ENCODE data around the gene ITM2C. TPM values are rescaled to one million over a fixed set of nuclear protein-coding genes. Genes with fewer than 3 reads are reported as not detected.
A peak's percentile ranks its signal among the peaks of the same experiment; 100 is the strongest.

The ITM2C gene
- total RNA-seq, 2 donors from 2014 or later, result 54.7 to 64.9 TPM

GRCh38 chr2:230901006-230901405, 36.3 kb downstream of the ITM2C start:
- peak; percentile 45 for DNase-seq (ENCODE audit: low spot score)
- intact Hi-C loops (cut with DNase I), result loop anchor here in 1 of 2 donors (10.0 kb wide), 1 partner anchor 84 kb away; no protein-coding TSS in a partner anchor

- intact Hi-C loops (cut with DNase I), result loop anchor here in 1 of 2 donors (10.0 kb wide), 1 partner anchor 82 kb away; no protein-coding TSS in a partner anchor
Observed at GRCh38 chr2:230902180-230902899, 37.6 kb downstream of the ITM2C start.

GRCh38 chr2:230903231-230904150, 38.7 kb downstream of the ITM2C start:
- DNase-seq (ENCODE audit: low spot score), result peak; percentile 67
- intact Hi-C loops (cut with DNase I), result loop anchor here in 1 of 2 donors (10.0 kb wide), 1 partner anchor 81 kb away; no protein-coding TSS in a partner anchor

More at GRCh38 chr2:230902180-230902899, 37.6 kb downstream of the ITM2C start:
- peak; percentile 84 for DNase-seq (ENCODE audit: low spot score)

GRCh38 chr2:230904856-230905447, 40.2 kb downstream of the ITM2C start:
- intact Hi-C loops (cut with DNase I), result loop anchor here (5.0 to 10.0 kb wide), 2 partner anchors 80 to 82 kb away; no protein-coding TSS in a partner anchor
- peak; percentile 44 for DNase-seq (ENCODE audit: low spot score)

GRCh38 chr2:230905448-230906421, 41.0 kb downstream of the ITM2C start:
- intact Hi-C loops (cut with DNase I), result loop anchor here (5.0 to 10.0 kb wide), 2 partner anchors 79 to 82 kb away; no protein-coding TSS in a partner anchor

GRCh38 chr2:230906471-230907230, 41.9 kb downstream of the ITM2C start:
- intact Hi-C loops (cut with DNase I), result loop anchor here (5.0 to 10.0 kb wide), 2 partner anchors 78 to 81 kb away; no protein-coding TSS in a partner anchor
- peak; percentile 66 for DNase-seq (ENCODE audit: low spot score)

More at GRCh38 chr2:230905448-230906421, 41.0 kb downstream of the ITM2C start:
- peak; percentile 74 for DNase-seq (ENCODE audit: low spot score)

GRCh38 chr2:230907361-230908091, 42.8 kb downstream of the ITM2C start:
- intact Hi-C loops (cut with DNase I), result loop anchor here (5.0 to 10.0 kb wide), 2 partner anchors 77 to 80 kb away; no protein-coding TSS in a partner anchor
- DNase-seq (ENCODE audit: low spot score), result peak; percentile 70

- intact Hi-C loops (cut with DNase I), result loop anchor here (5.0 to 10.0 kb wide), 2 partner anchors 77 to 79 kb away; no protein-coding TSS in a partner anchor
- DNase-seq (ENCODE audit: low spot score), result peak; percentile 49
Observed at GRCh38 chr2:230908092-230908594, 43.4 kb downstream of the ITM2C start.

GRCh38 chr2:230908595-230909191, 44.0 kb downstream of the ITM2C start:
- peak; percentile 61 for DNase-seq (ENCODE audit: low spot score)
- intact Hi-C loops (cut with DNase I), result loop anchor here (5.0 to 10.0 kb wide), 2 partner anchors 76 to 79 kb away; no protein-coding TSS in a partner anchor

GRCh38 chr2:230909841-230910545, 45.3 kb downstream of the ITM2C start:
- intact Hi-C loops (cut with DNase I), result loop anchor here (5.0 to 10.0 kb wide), 2 partner anchors 75 to 77 kb away; no protein-coding TSS in a partner anchor
- DNase-seq (ENCODE audit: low spot score), result peak; percentile 67

- peak; percentile 16 for DNase-seq (ENCODE audit: low spot score)
- intact Hi-C loops (cut with DNase I), result no loop called here
Observed at GRCh38 chr2:230910546-230911177, 45.9 kb downstream of the ITM2C start.

GRCh38 chr2:230912046-230912445, 47.3 kb downstream of the ITM2C start:
- DNase-seq (ENCODE audit: low spot score), result peak; percentile 20
- intact Hi-C loops (cut with DNase I), result no loop called here

- DNase-seq (ENCODE audit: low spot score), result no peak
- intact Hi-C loops (cut with DNase I), result no loop called here
Observed at GRCh38 chr2:230912724-230913123, 48.0 kb downstream of the ITM2C start.

- peak; percentile 81 for DNase-seq (ENCODE audit: low spot score)
- intact Hi-C loops (cut with DNase I), result no loop called here
Observed at GRCh38 chr2:230913406-230914143, 48.8 kb downstream of the ITM2C start.
